Hindlimb muscle (tissue), 1 donor: ENCODE results near the gene FAM171A1. TPM values are rescaled to one million over a fixed set of nuclear protein-coding genes. Genes with fewer than 3 reads are reported as not detected.
"Not testable (repeated sequence)": the region's sequence is repeated elsewhere in the genome, so short reads cannot be mapped to it uniquely, and the experiment has no call there.

Experiments used
- DNase-seq: peaks from one replicate; pipeline ENCODE4 v3.0.0-alpha.2; 2013
- polyA plus RNA-seq: library from polyadenylated mRNA; unstranded; fragments of 120-200 nt; gene quantifications from one replicate; pipeline ENCODE4 v1.2.1, GENCODE V29; 2013; ENCODE audit not compliant: insufficient read length

FAM171A1 gene
- polyA plus RNA-seq, 1 donor, result 28.8 TPM

GRCh38 chr10:15241306-15241705 lies 129.8 kb downstream of the FAM171A1 start:
- DNase-seq, result no peak

- no peak for DNase-seq
Observed at GRCh38 chr10:15238555-15239335, 132.3 kb downstream of the FAM171A1 start.

- peak; percentile 62 for DNase-seq
Observed at GRCh38 chr10:15237351-15237750, 133.7 kb downstream of the FAM171A1 start.

- DNase-seq, result no peak
Observed at GRCh38 chr10:15236340-15236739, 134.7 kb downstream of the FAM171A1 start.

- DNase-seq, result no peak
Observed at GRCh38 chr10:15232279-15232678, 138.8 kb downstream of the FAM171A1 start.

GRCh38 chr10:15231426-15231825 lies 139.7 kb downstream of the FAM171A1 start:
- DNase-seq, result no peak

- DNase-seq, result no peak
Observed at GRCh38 chr10:15230257-15230656, 140.8 kb downstream of the FAM171A1 start.

GRCh38 chr10:15229268-15229667 lies 141.8 kb downstream of the FAM171A1 start:
- no peak for DNase-seq

GRCh38 chr10:15228426-15228825 lies 142.7 kb downstream of the FAM171A1 start:
- DNase-seq, result no peak

- no peak for DNase-seq
Observed at GRCh38 chr10:15227611-15228372, 143.3 kb downstream of the FAM171A1 start.

- no peak for DNase-seq
Observed at GRCh38 chr10:15225511-15225910, 145.6 kb downstream of the FAM171A1 start.

GRCh38 chr10:15224948-15225347 lies 146.1 kb downstream of the FAM171A1 start:
- no peak for DNase-seq

- DNase-seq, result peak; percentile 40
Observed at GRCh38 chr10:15223174-15223573, 147.9 kb downstream of the FAM171A1 start.

GRCh38 chr10:15222511-15222910 lies 148.6 kb downstream of the FAM171A1 start:
- no peak for DNase-seq

GRCh38 chr10:15220445-15220844 lies 150.6 kb downstream of the FAM171A1 start:
- DNase-seq, result no peak

GRCh38 chr10:15216700-15217099 lies 154.4 kb downstream of the FAM171A1 start:
- DNase-seq, result no peak

GRCh38 chr10:15214237-15214636 lies 156.9 kb downstream of the FAM171A1 start:
- DNase-seq, result no peak

- no peak for DNase-seq
Observed at GRCh38 chr10:15213461-15213861, 157.6 kb downstream of the FAM171A1 start.

GRCh38 chr10:15211464-15211979 lies 159.6 kb downstream of the FAM171A1 start:
- no peak for DNase-seq

GRCh38 chr10:15210521-15210920 lies 160.6 kb downstream of the FAM171A1 start:
- DNase-seq, result no peak

- DNase-seq, result peak; percentile 62
Observed at GRCh38 chr10:15209827-15210509, 161.1 kb downstream of the FAM171A1 start.

GRCh38 chr10:15208221-15208620 lies 162.9 kb downstream of the FAM171A1 start:
- DNase-seq, result no peak

- not testable (repeated sequence) for DNase-seq
Observed at GRCh38 chr10:15207410-15207809, 163.7 kb downstream of the FAM171A1 start.
